Measurements from ENCODE around the gene APOBEC3B. TPM values are rescaled to one million over a fixed set of nuclear protein-coding genes. Genes with fewer than 3 reads are reported as not detected.

Gene APOBEC3B
- polyA plus RNA-seq, 1 donor (not counting 4 experiments of a cell fraction or from before 2014, with no cell fraction given) = 3.4 TPM

DNA sequence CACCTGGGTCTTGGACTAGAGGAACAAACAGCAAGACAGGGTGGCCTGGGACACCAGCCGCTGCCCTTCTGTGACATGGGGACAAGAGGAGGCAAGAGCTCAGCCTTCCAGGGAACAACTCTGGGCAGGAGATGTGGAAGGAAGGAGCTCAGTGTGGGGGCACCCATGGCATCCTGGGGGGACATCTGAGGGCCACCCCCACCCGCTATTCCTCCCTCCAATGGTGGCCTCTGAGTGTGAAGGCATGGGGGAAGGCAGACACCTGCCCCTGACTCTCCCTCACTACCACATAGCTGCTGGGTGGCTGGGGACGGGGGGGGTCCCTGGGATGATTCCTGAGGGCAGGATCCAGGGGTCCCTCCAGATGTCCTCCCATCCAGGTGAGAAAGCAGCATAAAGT, 4.5 kb downstream of the APOBEC3B start:
- dilution Hi-C loops (cut with MboI; ENCODE audit: extremely low pct_ligation_motif_present, low sequenced_read_pairs) = no loop called here
- FAIRE-seq = no peak
- H3K27ac ChIP-seq (ENCODE audit: control insufficient read depth, insufficient read depth, low read length) = no peak overlapping the region
- no peaks in the 10 kb centered on the region for H3K79me2 ChIP-seq (ENCODE audit: control insufficient read depth, insufficient read depth, low read length)
- H3K4me2 ChIP-seq (ENCODE audit: control insufficient read depth, extremely low read depth, insufficient read depth, low read depth, low read length) = no peak overlapping the region
- H2AFZ ChIP-seq (ENCODE audit: control insufficient read depth, low read length) = no peak overlapping the region
- TF ChIP-seq EZH2 (IDR thresholded peaks at IDR 0.05; ENCODE audit: low read length) = no peak
- TF ChIP-seq, protein P1, sequence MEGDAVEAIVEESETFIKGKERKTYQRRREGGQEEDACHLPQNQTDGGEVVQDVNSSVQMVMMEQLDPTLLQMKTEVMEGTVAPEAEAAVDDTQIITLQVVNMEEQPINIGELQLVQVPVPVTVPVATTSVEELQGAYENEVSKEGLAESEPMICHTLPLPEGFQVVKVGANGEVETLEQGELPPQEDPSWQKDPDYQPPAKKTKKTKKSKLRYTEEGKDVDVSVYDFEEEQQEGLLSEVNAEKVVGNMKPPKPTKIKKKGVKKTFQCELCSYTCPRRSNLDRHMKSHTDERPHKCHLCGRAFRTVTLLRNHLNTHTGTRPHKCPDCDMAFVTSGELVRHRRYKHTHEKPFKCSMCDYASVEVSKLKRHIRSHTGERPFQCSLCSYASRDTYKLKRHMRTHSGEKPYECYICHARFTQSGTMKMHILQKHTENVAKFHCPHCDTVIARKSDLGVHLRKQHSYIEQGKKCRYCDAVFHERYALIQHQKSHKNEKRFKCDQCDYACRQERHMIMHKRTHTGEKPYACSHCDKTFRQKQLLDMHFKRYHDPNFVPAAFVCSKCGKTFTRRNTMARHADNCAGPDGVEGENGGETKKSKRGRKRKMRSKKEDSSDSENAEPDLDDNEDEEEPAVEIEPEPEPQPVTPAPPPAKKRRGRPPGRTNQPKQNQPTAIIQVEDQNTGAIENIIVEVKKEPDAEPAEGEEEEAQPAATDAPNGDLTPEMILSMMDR (optimal IDR thresholded peaks at IDR 0.05 in 1 of 3, IDR thresholded peaks at IDR 0.05 in 1 of 3, conservative IDR thresholded peaks at IDR 0.05 in 1 of 3; ENCODE audit: extremely low read depth in 1 of 3, insufficient read depth in 2 of 3, low read length in 3 of 3) = no peak
- peaks cover 2% of the 10 kb centered on the region for H3K9me3 ChIP-seq (ENCODE audit: control insufficient read depth, low read depth, low read length)
- H3K9ac ChIP-seq (ENCODE audit: control insufficient read depth, extremely low read depth, insufficient read depth, low read length) = no peak overlapping the region
- no peak overlapping the region for H3K4me3 ChIP-seq (ENCODE audit: control insufficient read depth in 2 of 3, extremely low read depth in 1 of 3, insufficient read depth in 2 of 3, low read depth in 1 of 3, low read length in 3 of 3)
- DNase-seq (ENCODE audit: low read depth, low spot score) = no peak
- peaks cover 19% of the 10 kb centered on the region for H3K4me1 ChIP-seq (ENCODE audit: control insufficient read depth, extremely low read depth, insufficient read depth, low read length)
- no peaks in the 10 kb centered on the region for H4K20me1 ChIP-seq (ENCODE audit: control insufficient read depth, extremely low read depth, insufficient read depth, low read length)
- H3K9me1 ChIP-seq (ENCODE audit: control insufficient read depth, extremely low read depth, insufficient read depth, low read length) = no peaks in the 10 kb centered on the region
- H3K36me3 ChIP-seq (ENCODE audit: control insufficient read depth in 2 of 2, extremely low read depth in 1 of 2, insufficient read depth in 2 of 2, low read length in 2 of 2) = no peaks in the 10 kb centered on the region
- no peaks in the 10 kb centered on the region for H3K27me3 ChIP-seq (ENCODE audit: control insufficient read depth, extremely low read depth, insufficient read depth, low read length)

DNA sequence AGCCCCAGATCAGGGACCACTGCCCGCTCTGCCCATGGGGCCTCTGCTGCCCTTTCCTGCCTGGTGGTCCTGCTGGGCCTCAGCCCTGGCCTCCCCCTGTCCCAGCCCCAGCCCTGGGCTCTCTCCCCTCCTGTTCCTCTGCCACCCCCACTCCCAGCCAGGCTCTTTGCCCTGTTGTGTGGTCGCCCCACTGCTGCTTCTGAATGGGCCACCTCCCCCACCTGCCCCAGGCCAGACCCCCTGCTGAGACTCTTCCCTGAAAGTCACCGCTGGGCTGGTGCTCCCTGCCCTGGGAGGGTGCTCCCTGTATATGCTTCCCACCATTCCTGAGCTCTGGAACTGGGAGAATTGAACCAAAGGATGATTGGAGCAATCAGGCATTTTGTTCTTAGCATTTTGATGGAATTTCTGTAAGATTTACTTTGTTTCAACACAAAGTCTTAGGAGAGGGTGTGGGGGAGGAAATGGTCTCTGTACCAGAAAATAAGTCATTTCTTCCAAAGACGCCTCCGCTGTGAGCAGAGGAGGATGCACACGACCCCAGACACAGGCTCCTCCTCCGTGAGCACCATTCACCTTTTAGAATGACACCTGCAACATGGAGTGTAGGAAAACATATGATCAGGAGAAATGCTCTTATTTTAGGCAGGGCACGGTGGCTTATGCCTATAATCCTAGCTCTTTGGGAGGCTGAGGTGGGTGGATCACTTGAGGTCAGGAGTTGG, 5.2 kb downstream of the APOBEC3B start:
- H3K27ac ChIP-seq (ENCODE audit: control insufficient read depth, insufficient read depth, low read length) = no peak overlapping the region
- FAIRE-seq (peak; percentile 5), DNase-seq (ENCODE audit: low read depth, low spot score) (no peak)
- H3K9ac ChIP-seq (ENCODE audit: control insufficient read depth, extremely low read depth, insufficient read depth, low read length) = no peak overlapping the region
- no peak overlapping the region for H3K4me2 ChIP-seq (ENCODE audit: control insufficient read depth, extremely low read depth, insufficient read depth, low read depth, low read length)
- H2AFZ ChIP-seq (ENCODE audit: control insufficient read depth, low read length) = no peak overlapping the region
- dilution Hi-C loops (cut with MboI; ENCODE audit: extremely low pct_ligation_motif_present, low sequenced_read_pairs) = no loop called here
- peaks cover 13% of the 10 kb centered on the region for H3K4me1 ChIP-seq (ENCODE audit: control insufficient read depth, extremely low read depth, insufficient read depth, low read length)
- no peaks in the 10 kb centered on the region for H3K36me3 ChIP-seq (ENCODE audit: control insufficient read depth in 2 of 2, extremely low read depth in 1 of 2, insufficient read depth in 2 of 2, low read length in 2 of 2)
- H3K9me1 ChIP-seq (ENCODE audit: control insufficient read depth, extremely low read depth, insufficient read depth, low read length) = no peaks in the 10 kb centered on the region
- no peak overlapping the region for H3K4me3 ChIP-seq (ENCODE audit: control insufficient read depth in 2 of 3, extremely low read depth in 1 of 3, insufficient read depth in 2 of 3, low read depth in 1 of 3, low read length in 3 of 3)
- H4K20me1 ChIP-seq (ENCODE audit: control insufficient read depth, extremely low read depth, insufficient read depth, low read length) = no peaks in the 10 kb centered on the region
- H3K79me2 ChIP-seq (ENCODE audit: control insufficient read depth, insufficient read depth, low read length) = no peaks in the 10 kb centered on the region
- no peak for TF ChIP-seq EZH2 (IDR thresholded peaks at IDR 0.05; ENCODE audit: low read length)
- TF ChIP-seq, protein P1 (optimal IDR thresholded peaks at IDR 0.05 in 1 of 3, IDR thresholded peaks at IDR 0.05 in 1 of 3, conservative IDR thresholded peaks at IDR 0.05 in 1 of 3; ENCODE audit: extremely low read depth in 1 of 3, insufficient read depth in 2 of 3, low read length in 3 of 3) = no peak
- H3K27me3 ChIP-seq (ENCODE audit: control insufficient read depth, extremely low read depth, insufficient read depth, low read length) = no peaks in the 10 kb centered on the region
- peaks cover 2% of the 10 kb centered on the region for H3K9me3 ChIP-seq (ENCODE audit: control insufficient read depth, low read depth, low read length)

Data from keratinocyte (primary cell).